ENCODE measurements around the gene ADCY1. TPM values are rescaled to one million over a fixed set of nuclear protein-coding genes. Genes with fewer than 3 reads are reported as not detected.
A peak's percentile ranks its signal among the peaks of the same experiment; 100 is the strongest.

Gene ADCY1
- total RNA-seq, 2 experiments from 2014 or later: 0.02 to 0.07 TPM

GRCh38 chr7:45660901-45661211 is 86.7 kb downstream of the ADCY1 start:
- no peak for DNase-seq
- POLR2A ChIA-PET: no interaction called here

GRCh38 chr7:45661302-45661995 is 87.3 kb downstream of the ADCY1 start:
- no peaks in the 10 kb centered on the region for H3K4me1 Mint-ChIP-seq (ENCODE audit: low read depth)
- DNase-seq (no peak), ATAC-seq (no peak)
- TF ChIP-seq CTCF (IDR thresholded peaks at IDR 0.05): no peak
- H3K36me3 Mint-ChIP-seq (ENCODE audit: low read depth): no peaks in the 10 kb centered on the region
- H3K4me3 Mint-ChIP-seq: no peak overlapping the region
- no peaks in the 10 kb centered on the region for H3K9me3 Mint-ChIP-seq
- no peaks in the 10 kb centered on the region for H3K27me3 Mint-ChIP-seq
- ChIA-PET POLR2A (no interaction called here), CTCF (no interaction called here)
- intact Hi-C loops (cut with micrococcal nuclease): no loop called here
- H3K27ac Mint-ChIP-seq: no peak overlapping the region

More at GRCh38 chr7:45660901-45661211, 86.7 kb downstream of the ADCY1 start:
- H3K27me3 Mint-ChIP-seq: no peaks in the 10 kb centered on the region
- no peak for ATAC-seq
- H3K36me3 Mint-ChIP-seq (ENCODE audit: low read depth): no peaks in the 10 kb centered on the region
- CTCF ChIA-PET: no interaction called here
- H3K27ac Mint-ChIP-seq: no peak overlapping the region
- intact Hi-C loops (cut with micrococcal nuclease): no loop called here
- no peaks in the 10 kb centered on the region for H3K4me1 Mint-ChIP-seq (ENCODE audit: low read depth)
- H3K9me3 Mint-ChIP-seq: no peaks in the 10 kb centered on the region
- TF ChIP-seq CTCF (IDR thresholded peaks at IDR 0.05): no peak
- no peak overlapping the region for H3K4me3 Mint-ChIP-seq

GRCh38 chr7:45662018-45662417 is 87.8 kb downstream of the ADCY1 start:
- no peaks in the 10 kb centered on the region for H3K9me3 Mint-ChIP-seq
- no peaks in the 10 kb centered on the region for H3K36me3 Mint-ChIP-seq (ENCODE audit: low read depth)
- ChIA-PET POLR2A (no interaction called here), CTCF (no interaction called here)
- no peak for ATAC-seq
- no peak overlapping the region for H3K4me3 Mint-ChIP-seq
- no peaks in the 10 kb centered on the region for H3K27me3 Mint-ChIP-seq
- intact Hi-C loops (cut with micrococcal nuclease): no loop called here
- no peak for DNase-seq
- no peak for TF ChIP-seq CTCF (IDR thresholded peaks at IDR 0.05)
- no peak overlapping the region for H3K27ac Mint-ChIP-seq
- H3K4me1 Mint-ChIP-seq (ENCODE audit: low read depth): no peaks in the 10 kb centered on the region

GRCh38 chr7:45662540-45663166 is 88.5 kb downstream of the ADCY1 start:
- no peak overlapping the region for H3K27ac Mint-ChIP-seq
- H3K4me1 Mint-ChIP-seq (ENCODE audit: low read depth): no peaks in the 10 kb centered on the region
- no peak for ATAC-seq
- CTCF ChIA-PET: interaction anchor here (1.2 kb wide), 2 partner anchors 8 to 33 kb away, joined by 4 read pairs; no protein-coding TSS in a partner anchor
- intact Hi-C loops (cut with micrococcal nuclease): no loop called here
- no peaks in the 10 kb centered on the region for H3K9me3 Mint-ChIP-seq
- POLR2A ChIA-PET: no interaction called here
- no peak for DNase-seq
- no peaks in the 10 kb centered on the region for H3K36me3 Mint-ChIP-seq (ENCODE audit: low read depth)
- no peaks in the 10 kb centered on the region for H3K27me3 Mint-ChIP-seq
- H3K4me3 Mint-ChIP-seq: no peak overlapping the region
- no peak for TF ChIP-seq CTCF (IDR thresholded peaks at IDR 0.05)

- ATAC-seq: no peak
- Mint-ChIP-seq H3K27ac (no peak overlapping the region), H3K36me3 (ENCODE audit: low read depth) (no peaks in the 10 kb centered on the region), H3K9me3 (no peaks in the 10 kb centered on the region), H3K4me3 (no peak overlapping the region), H3K27me3 (no peaks in the 10 kb centered on the region), H3K4me1 (ENCODE audit: low read depth) (no peaks in the 10 kb centered on the region)
- ChIA-PET POLR2A (no interaction called here), CTCF (interaction anchor here (0.6 to 1.2 kb wide), 4 partner anchors 8 to 354 kb away, joined by 3 to 4 read pairs (median 4); no protein-coding TSS in a partner anchor)
- intact Hi-C loops (cut with micrococcal nuclease): no loop called here
- peak; percentile 43 for DNase-seq
- peak; percentile 55 for TF ChIP-seq CTCF (IDR thresholded peaks at IDR 0.05)
Observed at GRCh38 chr7:45663167-45663921, 89.2 kb downstream of the ADCY1 start.
